ENCODE data around the gene FOXB1.

The FOXB1 gene

DNA sequence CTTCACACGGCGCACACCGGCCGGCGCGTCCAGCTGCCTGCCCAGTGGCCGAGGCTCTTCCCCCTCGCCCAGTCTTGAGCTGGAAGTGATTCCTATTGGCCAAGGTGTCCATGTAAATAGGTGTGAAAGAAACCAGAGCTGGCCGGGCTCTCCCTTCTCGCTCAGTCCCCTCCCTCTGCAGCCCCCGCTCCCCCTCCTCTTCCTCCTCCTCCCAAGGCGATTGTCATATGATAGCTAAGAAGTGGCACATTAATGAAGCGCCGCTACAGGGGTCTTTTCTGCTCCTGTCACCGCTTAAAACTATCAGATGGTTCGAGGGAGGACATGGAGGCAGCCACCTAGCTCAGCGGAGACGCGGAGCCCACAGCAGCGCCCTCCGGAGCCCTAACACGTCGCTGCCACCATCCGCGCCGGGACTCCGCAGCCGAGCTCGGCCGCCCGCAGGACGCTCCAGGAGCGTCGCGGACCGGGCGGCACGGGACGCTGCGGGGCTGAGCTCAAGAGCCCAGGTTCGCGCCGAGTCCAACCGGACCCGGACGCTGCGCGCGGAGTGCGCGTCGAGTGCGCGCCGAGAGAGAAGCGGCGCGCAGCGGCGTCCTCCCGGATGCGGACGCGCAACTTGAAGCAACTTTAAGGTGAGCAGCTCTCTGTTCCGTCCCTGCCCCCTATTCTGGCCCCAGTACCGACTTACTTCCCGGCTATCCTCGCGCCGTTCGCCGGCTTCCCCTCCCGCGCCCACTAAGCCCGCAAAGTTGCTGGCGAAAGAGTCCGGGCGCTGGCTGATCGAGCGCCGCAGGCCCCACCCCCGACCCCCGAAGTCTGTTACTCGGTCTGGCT lies at the start of gene FOXB1:
Gene FOXB1, plus strand, starts transcription at position 303 of the 837 bp plus-strand sequence. CDS start 653 bp downstream, outside the sequence.
- no peak for DNase-seq (ENCODE audit: low spot score)

DNA sequence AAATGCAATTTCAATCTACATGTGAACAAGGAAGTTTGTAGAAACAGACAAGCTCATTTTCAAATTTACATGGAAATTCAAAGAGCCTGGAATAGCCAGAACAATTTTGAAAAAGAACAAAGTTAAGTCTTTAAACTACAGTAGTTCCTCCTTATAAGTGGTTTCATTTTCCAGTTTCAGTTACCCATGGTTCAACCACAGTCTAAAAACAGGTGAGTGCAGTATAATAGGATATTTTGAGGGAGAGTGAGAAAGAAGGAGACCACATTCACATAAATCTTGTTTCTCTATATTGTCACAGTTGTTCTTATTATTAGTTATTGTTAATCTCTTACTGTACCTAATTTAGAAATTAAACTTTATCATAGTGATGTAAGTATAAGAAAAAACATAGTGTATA lies 45.8 kb upstream of the FOXB1 start:
- DNase-seq (ENCODE audit: low spot score): no peak

DNA sequence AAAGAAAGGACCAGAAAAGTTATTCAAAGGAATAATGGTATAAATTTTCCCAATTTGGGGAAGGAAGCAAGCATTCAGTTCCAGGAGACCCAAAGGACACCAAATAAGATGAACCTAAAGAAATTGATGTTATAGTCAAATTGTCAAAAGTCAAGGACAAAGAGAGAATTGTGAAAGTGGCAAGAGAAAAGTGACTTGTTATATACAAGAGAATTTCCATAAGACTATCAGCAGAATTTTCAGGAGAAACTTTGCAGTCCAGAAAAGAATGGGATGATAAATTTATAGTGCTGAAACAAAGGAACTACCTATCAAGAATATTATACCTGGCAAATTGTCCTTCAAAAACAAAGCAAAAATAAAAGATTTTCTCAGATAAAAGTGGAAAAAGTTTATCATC lies 43.8 kb upstream of the FOXB1 start:
- DNase-seq (ENCODE audit: low spot score): no peak

DNA sequence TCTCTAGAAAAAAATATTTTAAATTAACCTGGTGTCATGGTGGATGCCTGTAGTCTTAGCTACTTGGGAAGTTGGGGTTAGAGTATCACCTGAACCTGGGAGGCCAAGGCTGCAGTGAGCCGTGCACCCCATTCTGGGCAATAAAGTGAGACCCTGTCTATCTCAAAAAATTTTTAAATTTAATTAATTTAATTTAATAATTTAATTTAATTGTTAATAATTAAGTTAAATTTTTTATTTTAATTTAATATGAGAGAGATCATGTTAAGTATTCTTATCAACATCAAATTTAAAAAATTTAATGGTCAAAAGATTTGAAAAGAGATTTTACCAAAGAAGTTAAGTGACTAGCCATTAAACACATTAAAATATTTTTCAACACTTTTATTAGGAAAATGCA lies 40.8 kb upstream of the FOXB1 start:
- DNase-seq (ENCODE audit: low spot score): no peak

DNA sequence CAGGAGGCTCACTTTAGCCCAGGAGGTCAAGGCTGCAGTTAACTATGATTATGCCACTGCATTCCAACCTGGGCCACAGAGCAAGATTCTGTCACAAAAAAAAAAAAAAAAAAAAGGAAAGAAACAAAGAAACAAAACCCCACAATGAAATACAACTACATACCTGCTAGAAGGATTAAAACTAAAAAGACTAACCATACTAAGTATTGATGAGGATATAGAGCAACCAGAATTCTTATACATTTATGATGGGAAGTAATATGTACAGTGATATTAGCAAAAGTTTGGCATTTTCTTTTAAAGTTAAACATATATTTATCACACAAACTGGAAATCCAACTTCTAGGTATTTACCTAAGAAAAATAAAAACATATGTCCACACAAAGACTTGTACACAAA lies 40.2 kb upstream of the FOXB1 start:
- no peak for DNase-seq (ENCODE audit: low spot score)

DNA sequence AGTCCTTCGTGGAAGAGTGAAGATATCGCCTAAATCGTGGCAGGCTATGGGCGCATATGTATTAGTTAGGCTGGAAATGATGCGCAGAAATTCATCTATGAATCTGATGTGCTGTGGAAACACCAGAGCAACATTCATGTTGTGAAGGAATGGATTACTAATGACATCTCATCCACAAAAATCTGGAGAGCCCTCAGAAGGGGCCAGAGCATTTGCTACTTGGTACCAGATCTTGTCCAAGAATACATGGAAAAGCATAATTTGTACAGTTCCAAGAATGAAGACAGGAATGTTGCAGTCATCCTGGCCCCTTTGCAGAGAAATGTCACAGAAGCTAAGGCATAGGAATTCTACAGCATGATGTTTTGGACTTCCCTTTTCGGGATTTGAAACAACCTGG lies 38.4 kb upstream of the FOXB1 start:
- no peak for DNase-seq (ENCODE audit: low spot score)

DNA sequence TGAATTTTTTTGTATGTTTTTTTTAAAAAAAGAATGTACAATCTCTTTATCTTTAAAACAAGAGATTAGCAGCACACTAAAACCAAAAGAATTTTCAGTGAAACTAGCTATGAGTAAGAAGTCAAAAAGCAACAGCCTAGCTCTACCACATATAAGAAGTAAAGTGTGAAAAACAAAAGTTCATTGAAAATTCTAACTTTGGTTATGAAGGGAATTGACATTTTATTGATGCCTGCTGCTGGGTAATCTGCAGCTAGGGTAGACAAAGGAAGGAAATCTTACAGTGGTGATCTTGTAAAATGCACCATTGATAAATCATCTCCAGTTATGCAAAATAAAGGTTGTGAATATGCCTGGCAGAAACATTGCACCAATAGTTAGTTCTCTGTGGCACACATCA lies 37.8 kb upstream of the FOXB1 start:
- no peak for DNase-seq (ENCODE audit: low spot score)

DNA sequence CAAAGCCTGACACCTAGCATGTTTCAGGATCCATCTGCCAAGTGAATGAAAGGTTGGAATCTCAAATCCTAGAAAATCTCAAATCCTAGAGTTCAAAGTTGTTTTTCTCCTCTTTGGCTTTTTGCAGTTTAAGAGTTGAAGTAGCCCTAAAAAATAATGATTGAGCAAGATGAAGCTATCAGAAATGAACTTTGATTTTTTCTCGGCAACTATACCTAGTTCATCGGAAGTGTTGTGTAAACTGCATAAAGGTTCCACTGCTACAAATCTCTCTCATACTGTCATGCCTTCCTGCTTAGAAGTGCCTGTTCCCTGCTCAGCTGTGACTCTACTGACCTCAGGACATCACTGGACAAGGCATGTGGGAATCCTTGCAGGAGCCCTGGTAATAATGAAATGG lies 35.8 kb upstream of the FOXB1 start:
- DNase-seq (ENCODE audit: low spot score): no peak

DNA sequence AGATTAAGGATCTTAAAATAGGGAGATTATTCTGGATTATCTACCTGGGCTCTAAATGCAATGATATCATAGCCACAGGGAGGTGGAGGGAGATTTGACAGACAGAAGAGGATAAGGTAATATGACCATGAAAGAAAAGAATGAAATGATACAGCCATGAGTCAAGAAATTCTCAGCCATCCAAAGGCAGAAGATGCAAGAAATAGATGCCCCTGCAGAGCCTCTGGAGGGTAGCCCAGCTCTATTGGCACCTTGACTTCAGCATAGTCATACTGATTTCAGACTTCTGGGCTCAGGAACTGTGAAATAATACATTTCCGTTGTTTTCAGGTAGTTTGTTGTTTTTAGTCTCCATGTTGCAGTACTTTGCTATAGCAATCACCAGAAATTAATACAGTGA lies 31.9 kb upstream of the FOXB1 start:
- DNase-seq (ENCODE audit: low spot score): no peak

DNA sequence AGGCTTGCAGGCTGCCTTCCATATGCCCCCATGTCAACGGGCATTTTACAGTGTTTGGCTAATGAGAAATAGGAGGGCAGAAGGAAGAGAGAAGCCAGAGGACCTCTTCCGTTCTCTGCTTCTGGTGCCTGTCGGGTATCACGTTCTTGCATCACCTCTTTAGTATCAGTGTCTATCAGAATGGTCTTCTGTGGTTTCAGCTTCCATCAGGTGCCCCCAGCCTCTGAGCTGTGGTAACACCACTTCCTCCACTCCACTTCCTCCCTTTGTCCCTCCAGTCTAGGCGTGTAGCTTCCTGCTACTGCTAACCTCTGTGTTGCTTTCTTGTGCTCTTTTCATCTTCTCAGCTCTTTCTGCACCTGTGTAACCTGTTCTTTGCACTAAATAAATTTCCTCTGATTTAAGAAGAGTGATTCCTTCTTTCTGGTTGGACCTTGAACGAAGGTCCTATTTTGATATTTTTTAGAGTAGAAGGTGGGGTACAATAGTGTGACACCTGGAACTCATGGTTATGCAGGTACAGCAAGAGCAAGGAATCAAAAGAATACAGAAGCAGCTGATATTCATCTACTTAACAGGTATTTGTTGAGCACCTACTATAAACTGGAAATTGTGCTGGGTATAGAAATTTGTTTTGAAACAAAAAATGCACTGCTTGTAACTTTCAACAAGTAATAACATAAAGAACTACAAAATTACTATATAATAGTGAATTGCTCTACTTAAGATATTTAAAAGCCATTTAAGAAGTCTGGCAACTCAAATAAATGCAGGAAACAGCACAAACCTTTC lies 27.4 kb upstream of the FOXB1 start:
- DNase-seq (ENCODE audit: low spot score): no peak

DNA sequence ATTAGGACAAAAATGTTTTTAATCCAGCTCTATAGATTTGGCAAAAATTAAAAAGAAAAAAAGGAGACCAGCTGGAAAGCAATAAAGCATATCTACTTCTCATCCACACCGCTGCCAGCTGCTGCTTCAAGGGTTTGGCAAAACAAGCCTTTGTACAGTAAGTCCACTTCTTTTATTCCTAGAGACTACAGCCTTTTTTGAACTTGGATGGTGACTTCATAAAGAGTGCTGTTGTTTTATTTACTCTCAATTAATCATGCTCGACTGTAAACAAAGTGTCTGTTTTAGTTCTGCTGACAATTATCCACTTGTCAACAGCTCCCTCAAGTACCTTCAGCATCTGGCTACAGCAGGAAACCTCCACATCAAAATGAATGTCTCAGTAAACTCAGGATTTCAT lies 12.3 kb upstream of the FOXB1 start:
- DNase-seq (ENCODE audit: low spot score): no peak

DNA sequence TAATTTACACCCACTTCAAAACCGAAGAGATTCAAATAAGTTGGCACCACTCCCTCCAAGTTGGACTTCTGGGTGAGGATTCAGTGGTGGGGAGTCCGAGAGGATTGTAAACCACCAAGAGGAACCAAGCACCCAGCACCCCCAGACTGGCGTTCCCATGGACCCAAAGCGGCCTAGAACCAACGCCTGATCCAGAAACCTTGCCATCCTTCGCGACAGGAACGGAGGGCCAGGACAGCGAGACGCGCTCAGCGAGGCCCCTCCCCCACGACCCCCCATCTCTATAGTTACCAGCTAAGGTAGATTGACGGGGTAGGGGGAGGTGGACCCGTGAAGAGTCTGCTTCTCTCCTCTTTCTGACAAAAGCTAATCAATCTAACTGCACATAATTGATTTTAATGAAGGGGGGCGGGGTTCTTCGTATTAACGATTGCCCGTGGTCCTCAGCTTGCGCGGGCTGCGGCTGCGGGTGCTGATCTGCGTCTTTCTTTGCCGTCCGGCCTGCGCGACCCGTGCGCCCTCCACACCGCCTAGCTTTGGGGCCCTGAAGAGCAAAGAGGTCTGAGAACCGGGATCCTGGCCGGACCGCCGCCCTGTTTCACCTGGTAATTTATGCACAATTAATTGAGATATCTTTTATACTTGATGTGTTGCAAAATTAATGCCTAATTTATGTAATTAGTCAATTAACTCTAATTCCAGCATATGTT lies 10.9 kb upstream of the FOXB1 start:
- DNase-seq (ENCODE audit: low spot score): no peak

DNA sequence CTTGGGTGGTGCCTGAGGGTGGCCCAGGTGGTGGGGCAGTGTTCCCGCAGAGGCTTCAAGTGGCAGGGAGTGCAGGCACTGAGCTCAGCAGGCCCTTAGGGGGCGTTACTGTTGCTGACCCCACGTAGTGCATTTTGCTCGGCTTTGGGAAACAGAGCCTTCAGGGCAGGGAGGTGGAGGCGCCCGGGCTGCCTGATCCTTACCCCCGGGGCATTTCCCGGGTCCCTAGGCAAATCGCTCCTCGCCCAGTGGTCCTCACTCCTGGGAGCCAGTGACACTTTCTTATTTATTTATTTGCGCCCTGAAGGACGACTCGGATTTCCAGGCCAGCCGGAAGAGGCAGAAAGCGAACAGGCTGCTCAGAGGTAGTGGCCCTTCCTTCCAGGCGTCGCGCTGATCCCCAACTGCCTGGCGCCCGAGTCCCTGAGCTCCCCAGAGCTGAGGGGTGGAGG lies 10.1 kb upstream of the FOXB1 start:
- no peak for DNase-seq (ENCODE audit: low spot score)

DNA sequence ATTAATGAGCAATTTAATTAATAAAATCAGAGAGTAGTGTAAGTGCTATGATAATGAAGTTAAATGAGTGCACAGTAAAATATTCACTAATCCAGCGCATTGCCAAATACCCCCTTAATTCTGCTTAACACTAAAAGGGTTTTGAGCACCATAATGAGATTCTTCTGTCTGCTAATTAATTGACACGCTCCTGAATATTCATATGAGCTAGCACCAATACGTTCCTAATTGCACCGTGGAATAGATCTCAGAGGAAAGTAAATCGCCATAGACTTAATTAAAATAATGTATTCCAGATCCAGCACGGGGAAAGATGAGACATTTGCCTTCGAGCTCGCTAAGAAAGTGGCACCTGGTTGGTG lies 9.6 kb upstream of the FOXB1 start:
- no peak for DNase-seq (ENCODE audit: low spot score)

DNA sequence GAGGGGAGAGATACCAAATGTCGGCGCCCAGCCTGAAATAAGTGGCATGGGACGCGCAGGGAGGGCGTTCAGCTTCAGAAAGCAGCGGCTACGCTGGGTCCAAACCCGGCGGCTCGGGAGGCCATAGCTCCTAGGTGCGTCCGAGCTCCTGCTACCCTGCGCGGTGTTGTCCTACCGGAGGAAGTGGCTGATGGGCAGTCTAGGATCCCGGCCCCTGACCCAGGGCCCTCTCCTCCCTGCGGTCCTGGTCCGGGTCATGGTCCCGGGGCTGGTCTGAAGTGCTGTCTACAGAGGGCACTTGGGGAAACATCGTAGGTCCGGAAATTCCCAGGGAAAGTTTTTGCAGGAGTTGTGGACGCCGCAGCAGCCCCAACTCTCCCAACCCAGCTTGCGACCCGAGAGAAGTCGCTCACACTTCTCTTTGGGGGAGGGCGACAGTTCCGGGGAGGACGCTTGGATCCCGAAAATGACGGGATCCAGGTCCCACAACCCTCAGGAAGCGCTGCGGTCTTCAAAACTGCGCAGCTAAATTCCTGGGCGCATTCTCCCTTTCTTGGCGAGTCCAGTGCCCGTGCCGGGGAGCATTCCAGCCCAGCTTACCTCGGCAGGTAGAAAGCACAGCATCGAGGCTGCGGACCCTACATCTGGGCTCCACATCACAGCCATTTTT lies 9.1 kb upstream of the FOXB1 start:
- DNase-seq (ENCODE audit: low spot score): no peak

DNA sequence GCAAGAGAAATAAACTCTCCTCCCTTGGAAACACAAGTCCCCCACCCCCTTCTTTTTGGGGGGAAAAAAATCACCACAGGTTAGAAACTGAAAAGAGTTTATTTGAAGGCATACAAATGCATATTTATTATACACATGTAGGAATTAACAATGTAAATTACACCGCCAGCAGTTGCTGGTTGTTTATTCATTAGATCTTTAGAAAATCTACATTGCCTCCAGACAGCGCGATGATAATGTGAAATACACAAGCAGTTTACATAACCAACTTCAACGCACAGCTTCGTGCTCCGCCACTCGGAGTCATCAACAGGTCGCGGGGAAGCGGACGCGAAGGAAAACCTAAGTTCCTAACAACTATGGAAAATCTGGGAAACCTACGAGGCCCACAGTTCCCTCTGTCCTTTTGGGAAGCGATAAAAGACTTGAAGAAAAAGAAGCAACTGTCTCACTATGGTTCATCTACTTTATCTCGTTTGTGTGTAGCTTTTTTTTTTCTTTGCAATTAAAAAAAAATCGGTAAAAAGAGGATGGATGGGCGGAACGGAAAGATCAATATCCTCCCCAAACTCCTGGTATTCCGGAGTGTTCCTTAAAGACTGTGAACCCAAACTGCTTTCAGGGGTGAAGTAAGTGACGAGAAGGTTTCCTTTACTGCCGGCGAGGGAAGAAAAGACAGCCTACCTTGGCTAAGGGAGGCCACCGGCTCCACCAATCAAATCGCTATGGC lies 8.4 kb upstream of the FOXB1 start:
- no peak for DNase-seq (ENCODE audit: low spot score)

DNA sequence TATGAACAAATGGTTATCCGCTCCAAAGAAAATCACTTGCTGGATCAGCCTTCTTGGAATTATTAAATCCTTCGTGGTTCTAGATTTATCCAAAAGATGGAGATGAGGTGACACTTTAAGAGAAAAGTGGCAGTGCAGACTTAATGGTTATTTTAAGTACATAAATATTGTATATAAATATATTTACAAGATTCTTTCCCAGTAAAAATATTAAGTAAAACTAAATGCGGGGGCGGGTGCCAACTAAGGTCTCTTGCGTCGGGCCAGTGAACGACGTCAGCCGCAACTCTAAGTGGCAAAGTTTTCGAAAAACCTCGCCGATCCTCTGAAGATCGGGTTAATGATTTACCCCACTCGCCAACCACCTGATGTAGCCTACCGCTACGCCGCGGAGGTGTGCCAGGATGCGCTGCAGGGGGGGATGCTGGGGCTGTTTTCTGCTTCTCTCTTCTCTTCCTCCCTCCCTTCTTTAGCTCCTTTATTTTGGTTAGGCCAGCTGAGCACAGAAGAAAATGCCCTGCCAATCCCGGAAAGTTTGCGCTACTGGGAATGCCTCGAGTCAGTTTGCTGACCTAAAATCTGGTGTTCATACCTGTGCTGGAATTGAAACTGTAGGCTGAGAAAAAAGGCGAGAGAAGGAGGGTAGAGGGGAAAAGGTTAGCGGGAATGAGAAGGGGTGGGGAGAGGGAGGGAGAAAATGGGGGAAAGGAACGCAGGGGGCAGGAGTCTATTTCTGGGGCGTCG lies 7.6 kb upstream of the FOXB1 start:
- DNase-seq (ENCODE audit: low spot score): no peak

DNA sequence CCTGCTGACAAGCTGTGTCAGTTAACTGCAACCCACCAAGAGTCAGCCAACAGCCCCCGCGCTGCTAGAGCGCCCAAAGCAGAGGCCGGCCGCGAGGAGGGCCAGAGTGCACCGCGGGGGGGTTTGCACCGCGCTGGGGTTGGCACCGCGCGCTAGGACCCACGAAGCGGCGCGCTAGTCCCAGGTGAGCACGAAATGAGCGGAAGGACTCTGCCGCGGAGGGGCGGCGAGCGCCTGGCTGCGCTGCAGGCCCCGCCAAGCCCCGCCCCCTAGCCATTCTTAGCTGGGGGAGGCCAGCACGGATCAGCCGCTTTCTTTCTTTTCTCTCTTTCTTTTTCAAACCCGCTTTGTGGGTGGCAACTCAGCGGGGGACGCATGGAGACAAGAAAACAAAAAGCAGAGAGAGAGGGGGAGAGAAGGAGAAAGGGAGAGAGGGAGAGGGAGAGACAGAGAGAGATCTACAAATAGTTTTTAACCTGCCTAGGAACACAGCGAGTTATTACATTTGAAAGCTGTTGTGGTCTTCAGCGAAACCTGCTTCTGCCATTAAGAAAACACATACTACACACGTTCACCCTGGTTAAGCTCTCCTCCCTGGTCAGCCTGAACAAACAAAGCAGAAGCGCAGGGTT lies 6.9 kb upstream of the FOXB1 start:
- DNase-seq (ENCODE audit: low spot score): no peak

DNA sequence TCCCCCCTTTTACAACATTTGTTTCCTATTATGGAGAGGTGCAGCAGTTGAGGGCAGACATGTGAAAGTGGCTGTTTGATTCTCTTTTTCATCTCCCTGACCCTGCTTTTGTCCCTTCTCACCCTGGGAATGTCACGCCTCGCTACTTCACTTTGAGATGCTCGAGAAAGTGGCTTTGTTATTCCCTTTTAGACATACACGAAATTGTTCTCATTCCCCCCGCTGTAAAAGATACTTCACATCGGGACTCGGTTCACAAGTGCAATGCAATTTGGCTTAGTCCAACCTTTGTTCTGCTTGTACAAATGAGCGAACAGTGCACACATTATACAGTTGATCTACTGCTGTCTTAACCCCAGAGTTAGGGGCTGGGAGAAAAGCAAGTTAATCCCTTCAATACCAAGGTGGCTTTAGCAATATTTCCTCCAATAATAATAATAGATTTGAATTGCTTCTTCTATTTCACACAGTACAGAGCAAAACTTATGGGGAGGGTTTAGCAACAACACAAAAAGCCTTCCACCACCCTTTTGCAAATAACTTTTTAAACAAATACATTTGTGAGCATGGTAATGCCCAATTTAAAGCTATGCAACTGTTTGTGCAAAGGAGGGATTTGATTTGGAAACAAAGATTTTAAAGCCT lies 5.7 kb upstream of the FOXB1 start:
- DNase-seq (ENCODE audit: low spot score): no peak
